Sigmoid colon (tissue), 4 donors: ENCODE measurements around the gene GLYATL3.

ENCODE experiments used
- CTCF ChIP-seq, 4 experiments: fragments of 450-650 bp in 3 of 4; fragments of 200-600 bp in 1 of 4; IDR thresholded peaks; one replicate each; pipeline ENCODE4 v1.5.1; 2016 to 2019; ENCODE audit warnings: antibody characterized with exemption in 4 of 4, mild to moderate bottlenecking in 3 of 4, moderate library complexity in 2 of 4
- EP300 ChIP-seq, 4 donors: sonication (generic); formaldehyde crosslinking; IDR thresholded peaks; one replicate each; pipeline ENCODE4 v1.6.1; 2017; ENCODE audit warnings: antibody characterized with exemption in 4 of 4
- POLR2A ChIP-seq, 2 donors: fragments of 450-650 bp; IDR thresholded peaks; one replicate each; pipeline ENCODE4 v1.6.1; 2016; ENCODE audit warnings: antibody characterized with exemption in 2 of 2, mild to moderate bottlenecking in 2 of 2, moderate library complexity in 2 of 2
- POLR2AphosphoS5 ChIP-seq, 4 donors: sonication (generic); formaldehyde crosslinking; IDR thresholded peaks; one replicate each; pipeline ENCODE4 v1.6.1; 2017; ENCODE audit warnings: antibody characterized with exemption in 4 of 4

DNA sequence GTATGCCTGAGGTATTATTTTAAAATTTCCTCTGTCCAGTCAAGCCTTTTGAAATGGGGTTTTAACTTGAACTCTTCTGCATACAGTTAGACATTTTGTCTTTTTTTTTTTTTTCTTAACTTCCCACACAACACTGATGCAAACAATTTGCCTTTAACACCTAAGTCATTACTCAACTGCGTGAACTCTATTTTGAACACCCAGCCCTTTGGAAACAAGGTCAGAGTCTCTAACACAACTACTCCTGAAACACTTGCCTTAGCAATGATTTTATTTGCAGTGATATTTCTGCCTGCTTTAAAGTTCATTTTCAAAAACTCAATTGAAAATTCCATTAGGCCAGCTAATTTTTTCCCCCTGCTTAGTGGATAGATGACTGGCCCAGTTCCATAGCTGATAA is 24.2 kb downstream of the GLYATL3 start:
- TF ChIP-seq CTCF (IDR thresholded peaks at IDR 0.05): no peak
- TF ChIP-seq POLR2A (IDR thresholded peaks at IDR 0.05): no peak
- no peak for TF ChIP-seq EP300 (IDR thresholded peaks at IDR 0.05)
- no peak for TF ChIP-seq POLR2AphosphoS5 (IDR thresholded peaks at IDR 0.05)
